Stimulated activated CD4-positive, alpha-beta T cell treated with anti-CD3 and anti-CD28 coated beads, Interleukin-1b, Interleukin-23, amount 100 ng/mL, for 4 hours (primary cell): ENCODE measurements around the gene HSPA1L.

Experiments used
- DNase-seq, 2 donors: peaks; one replicate each; pipeline ENCODE4 v3.0.0-alpha.2; 2020; ENCODE audit warnings: low read depth in 2 of 2

Gene HSPA1L

GRCh38 chr6:31763619-31763940 lies 51.5 kb downstream of the HSPA1L start:
- no peak for DNase-seq

- no peak for DNase-seq
Observed at GRCh38 chr6:31762878-31763618, 52.0 kb downstream of the HSPA1L start.

- DNase-seq, result no peak
Observed at GRCh38 chr6:31762356-31762755, 52.7 kb downstream of the HSPA1L start, which contains the start of gene SAPCD1. Gene SAPCD1 (plus strand): TSS chr6:31762656. CDS start chr6:31763055, 399 bp downstream.

GRCh38 chr6:31761343-31761742 lies 53.7 kb downstream of the HSPA1L start:
- no peak for DNase-seq

DNA sequence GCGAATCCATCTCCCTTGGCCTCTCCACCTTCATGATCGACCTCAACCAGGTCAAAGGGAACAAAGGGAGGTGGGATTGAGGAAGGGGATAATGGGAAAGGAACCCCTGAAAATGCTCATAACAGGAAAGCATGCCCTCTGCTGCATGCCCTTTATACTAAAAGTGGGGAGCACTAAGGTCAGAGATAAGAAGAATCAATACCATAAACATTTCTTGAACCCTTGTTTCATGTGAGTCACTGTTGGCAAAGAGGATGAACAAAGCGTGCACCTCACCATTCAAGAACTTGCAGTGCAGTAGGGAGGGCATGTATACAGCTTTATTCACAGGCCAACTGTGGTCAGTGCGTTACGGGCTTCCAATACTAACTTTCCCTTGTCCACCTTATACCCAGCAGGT lies 54.3 kb downstream of the HSPA1L start:
- DNase-seq, result no peak
